Fibroblast of the aortic adventitia (primary cell): Measurements from ENCODE around the gene RPP25L. TPM values are rescaled to one million over a fixed set of nuclear protein-coding genes. Genes with fewer than 3 reads are reported as not detected.

Experiments used
- DNase-seq: peaks from one replicate; pipeline ENCODE4 v3.0.0-alpha.2; 2010; ENCODE audit warnings: low read depth
- H3K4me3 ChIP-seq: 2 replicates; pipeline ENCODE4 v1.5.1; 2011; ENCODE audit warnings: low read depth, mild to moderate bottlenecking, control low read depth, low read length, moderate library complexity
- CTCF ChIP-seq: IDR thresholded peaks from 2 replicates; pipeline ENCODE4 v1.5.1; 2011; ENCODE audit warnings: mild to moderate bottlenecking, low read length, control low read depth, inconsistent platforms; ENCODE audit not compliant: insufficient read depth
- total RNA-seq: library from RNA; depleted of rRNA; stranded (reverse); fragments of >200 nt; gene quantifications from 2 replicates; pipeline ENCODE4 v1.2.3, GENCODE V29; 2012; ENCODE audit warnings: low replicate concordance

The RPP25L gene
- total RNA-seq, 1 donor = 9.6 TPM

DNA sequence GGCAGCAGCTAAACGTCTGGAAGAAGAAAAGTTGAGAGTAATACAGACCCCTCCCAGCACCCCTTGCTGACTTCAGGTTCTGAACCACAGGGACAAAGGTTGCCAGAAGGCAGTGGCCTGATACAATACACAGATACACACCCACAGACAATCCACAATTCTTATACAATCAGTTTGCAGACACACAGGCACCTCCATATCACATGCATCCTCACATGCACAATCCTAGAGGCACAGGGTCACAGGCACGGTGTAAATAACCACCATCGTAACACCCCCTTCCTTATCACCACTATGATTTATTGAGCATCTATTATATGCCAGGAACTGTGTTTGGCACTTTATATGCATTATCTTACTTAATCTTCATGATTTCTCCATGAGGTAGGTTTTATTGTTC lies 30.6 kb downstream of the RPP25L start:
- no peak overlapping the region for H3K4me3 ChIP-seq
- DNase-seq = no peak
- TF ChIP-seq CTCF = no peak

GRCh38 chr9:34580358-34580757 lies 31.5 kb downstream of the RPP25L start:
- DNase-seq = no peak
- no peak for TF ChIP-seq CTCF
- H3K4me3 ChIP-seq = no peak overlapping the region

DNA sequence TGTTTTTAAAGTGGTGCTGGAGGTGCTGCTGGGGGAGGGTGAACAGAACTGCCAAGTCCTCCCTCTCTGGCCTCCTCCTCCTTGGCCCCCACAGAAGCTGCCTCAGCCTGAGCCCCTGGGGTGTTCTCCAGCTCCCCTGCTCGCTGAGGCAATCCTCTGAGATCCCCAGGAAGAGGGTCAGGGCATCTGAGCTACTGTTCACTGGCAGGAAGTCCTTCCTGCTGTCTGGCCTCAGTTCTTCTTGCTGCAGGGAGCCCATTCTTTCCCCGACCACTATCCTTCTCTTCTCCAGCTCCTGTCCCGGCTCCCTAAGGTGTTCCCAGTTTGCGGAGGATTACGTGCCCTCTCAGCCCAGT lies 32.1 kb downstream of the RPP25L start:
- no peak for TF ChIP-seq CTCF
- DNase-seq = no peak
- H3K4me3 ChIP-seq = no peak overlapping the region

DNA sequence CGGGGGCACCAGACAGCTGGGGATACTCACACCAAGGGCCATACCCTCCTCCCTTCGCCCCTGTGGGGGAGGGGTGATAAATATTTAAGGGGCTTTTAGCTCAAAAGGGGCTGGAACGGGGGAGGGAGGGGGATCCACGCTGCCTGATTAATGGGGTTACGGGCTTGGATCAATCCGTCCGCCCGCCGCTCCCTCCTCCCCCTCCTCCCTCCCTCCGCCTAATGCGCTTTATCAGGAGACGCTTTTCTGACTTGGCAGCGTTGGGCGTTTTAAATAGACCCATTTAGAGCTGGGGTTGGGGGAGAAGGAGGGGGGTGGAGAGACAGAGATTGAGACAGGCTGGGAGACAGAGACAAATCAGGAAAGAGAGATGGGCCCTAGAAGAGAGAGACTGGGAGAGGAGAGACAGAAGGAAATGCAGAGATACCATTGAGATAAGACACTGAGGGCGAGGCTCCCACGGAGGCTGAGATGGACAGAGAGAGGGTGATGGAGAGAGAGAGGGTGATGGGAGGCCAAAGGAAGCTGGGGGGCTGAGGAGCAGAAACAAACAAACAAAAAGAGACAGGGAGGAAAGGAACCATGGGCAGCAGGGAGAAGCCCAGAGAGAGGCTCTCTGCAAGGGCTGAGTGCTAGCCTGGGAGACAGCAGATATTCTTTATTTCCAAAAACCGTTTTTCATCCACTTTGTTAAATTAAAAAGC lies 32.6 kb downstream of the RPP25L start:
- no peak overlapping the region for H3K4me3 ChIP-seq
- no peak for DNase-seq
- TF ChIP-seq CTCF = no peak

DNA sequence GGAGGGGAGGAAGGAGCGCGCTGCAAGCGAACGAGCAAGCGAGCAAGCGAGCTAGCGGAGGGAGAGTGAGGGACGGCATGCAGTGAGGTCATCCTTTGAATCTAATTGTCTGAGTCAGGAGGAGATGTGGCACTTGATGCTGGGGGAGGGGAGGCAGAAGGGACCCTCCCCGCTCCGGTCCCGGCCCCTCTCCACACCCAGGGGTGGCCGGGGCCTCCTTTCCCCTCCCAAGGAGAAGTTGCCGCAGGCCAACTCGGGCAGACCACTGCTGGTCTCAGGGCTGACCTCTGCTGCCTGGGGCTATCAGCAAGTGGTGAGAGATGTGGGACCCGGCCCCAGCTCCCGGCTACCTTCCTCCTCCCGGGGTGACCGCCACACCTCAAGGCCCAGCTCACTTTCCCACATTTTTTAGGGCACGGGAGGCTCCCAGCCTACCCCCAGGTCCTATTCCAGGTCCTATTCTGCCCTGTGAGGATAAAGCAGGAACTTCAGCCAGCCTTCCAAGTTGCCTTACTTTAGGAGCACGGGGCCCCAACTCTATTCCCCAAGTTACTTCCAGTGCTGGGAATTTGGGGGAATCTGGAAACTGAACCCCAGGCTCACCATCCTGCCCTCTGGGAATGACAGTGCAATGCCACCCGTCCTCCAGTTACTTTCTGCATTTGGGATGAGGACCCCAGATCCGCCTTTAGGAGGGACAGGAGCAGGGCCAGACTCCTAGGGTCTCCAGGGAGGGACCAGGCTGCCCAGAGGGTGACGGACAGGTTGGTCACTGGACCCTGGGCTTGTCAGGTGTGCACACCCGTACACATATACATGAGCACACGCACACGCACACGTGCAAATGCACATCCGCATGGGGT lies 33.4 kb downstream of the RPP25L start:
- H3K4me3 ChIP-seq = no peak overlapping the region
- no peak for TF ChIP-seq CTCF
- DNase-seq = peak; percentile 23

DNA sequence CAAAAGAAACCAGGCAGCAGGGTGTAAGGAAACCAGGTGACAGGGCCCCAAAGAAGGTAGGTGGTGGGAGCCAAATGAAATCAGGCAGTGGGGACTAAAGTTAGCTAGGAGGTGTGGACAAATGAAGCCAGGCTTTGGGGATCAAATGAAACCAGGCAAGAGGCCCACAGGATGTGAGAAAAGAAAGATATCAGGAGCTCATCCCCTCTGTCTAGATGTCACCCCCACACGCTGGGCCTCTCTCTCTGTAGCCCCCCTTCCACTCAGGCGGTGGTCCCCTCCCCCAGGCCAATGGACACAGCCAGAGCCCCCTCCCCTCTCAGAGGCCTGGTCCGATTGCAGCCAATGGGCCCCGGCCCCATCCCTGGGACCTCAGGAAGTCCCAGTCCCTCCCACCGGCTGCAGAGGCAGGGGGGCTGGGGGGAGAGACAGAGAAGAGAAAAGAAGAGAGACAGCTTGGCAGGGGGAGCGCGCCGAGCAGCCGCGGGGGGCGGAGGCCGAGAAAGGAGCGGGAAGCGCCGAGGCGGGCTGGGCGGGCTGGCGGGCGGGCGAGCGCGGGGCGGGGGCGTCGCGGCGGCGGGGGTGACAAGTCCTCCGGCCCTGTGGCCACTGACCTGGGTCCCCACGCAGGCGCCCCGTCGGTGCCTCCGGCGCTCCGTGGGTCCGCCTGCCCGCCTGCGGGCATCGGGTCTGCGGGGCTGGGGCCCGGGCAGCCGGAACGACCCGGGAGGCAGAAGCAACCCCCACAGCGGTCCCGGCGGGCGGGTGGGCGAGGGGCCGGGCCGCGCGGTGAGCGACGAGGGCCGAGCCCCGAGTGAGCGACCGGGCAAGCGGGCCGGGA lies 34.3 kb downstream of the RPP25L start:
- TF ChIP-seq CTCF = no peak
- DNase-seq = no peak
- no peak overlapping the region for H3K4me3 ChIP-seq
